ENCODE results near the gene FMNL1.

- TF ChIP-seq CTCF (IDR thresholded peaks at IDR 0.05; ENCODE audit: low read depth, low read length, missing input control) (no peak), TAF1 (conservative IDR thresholded peaks at IDR 0.05) (no peak), YY1 (IDR thresholded peaks at IDR 0.05) (no peak), GABPA (IDR thresholded peaks at IDR 0.05 in 1 of 2, conservative IDR thresholded peaks at IDR 0.05 in 1 of 2) (no peak), MAX (IDR thresholded peaks at IDR 0.05) (no peak), ATF3 (IDR thresholded peaks at IDR 0.05) (no peak), EGR1 (IDR thresholded peaks at IDR 0.05; ENCODE audit: low read depth in 2 of 2) (no peak), ZBTB33 (IDR thresholded peaks at IDR 0.05) (no peak), FOXA1 (IDR thresholded peaks at IDR 0.05) (no peak), REST (IDR thresholded peaks at IDR 0.05) (no peak), SP1 (IDR thresholded peaks at IDR 0.05) (no peak), RXRA (IDR thresholded peaks at IDR 0.05) (no peak), JUND (IDR thresholded peaks at IDR 0.05) (no peak), FOXA2 (IDR thresholded peaks at IDR 0.05) (no peak)
These were observed 5.6 kb downstream of the FMNL1 start for GRCh38 chr17:45227101-45227925.

Measured in liver (tissue), 3 donors.